ENCODE measurements around the gene TMEM238L. TPM values are rescaled to one million over a fixed set of nuclear protein-coding genes. Genes with fewer than 3 reads are reported as not detected.

TMEM238L gene
- total RNA-seq, 2 donors from 2014 or later = not detected

DNA sequence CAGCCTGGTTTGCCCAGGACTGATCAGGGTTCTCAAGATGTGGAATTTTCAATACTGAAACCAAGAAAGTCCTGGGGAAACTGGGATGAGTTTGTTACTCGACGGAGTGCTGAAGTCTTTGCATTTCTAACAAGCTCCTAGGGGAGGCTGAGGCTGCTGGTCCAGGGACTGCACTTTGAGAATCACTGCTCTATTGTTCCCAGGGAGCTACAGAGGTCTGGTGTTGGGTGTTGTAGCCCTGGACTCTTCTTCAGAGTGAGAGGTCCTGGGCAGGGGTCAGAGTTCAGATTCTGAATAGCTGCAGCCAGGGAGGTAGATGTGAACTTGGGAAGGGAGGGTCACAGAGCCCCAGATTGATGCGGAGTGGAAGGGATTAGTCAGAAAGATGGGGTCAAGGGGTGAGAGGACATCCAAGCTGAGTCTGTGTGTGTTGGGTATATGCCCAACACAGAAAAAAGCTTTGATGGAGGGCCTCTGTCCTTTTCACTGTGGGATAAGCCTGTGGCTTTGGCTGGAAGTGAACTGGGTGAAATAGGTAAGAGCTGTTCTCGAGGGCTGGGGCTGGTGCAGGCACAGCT, 14.1 kb downstream of the TMEM238L start:
- TF ChIP-seq, protein P1, sequence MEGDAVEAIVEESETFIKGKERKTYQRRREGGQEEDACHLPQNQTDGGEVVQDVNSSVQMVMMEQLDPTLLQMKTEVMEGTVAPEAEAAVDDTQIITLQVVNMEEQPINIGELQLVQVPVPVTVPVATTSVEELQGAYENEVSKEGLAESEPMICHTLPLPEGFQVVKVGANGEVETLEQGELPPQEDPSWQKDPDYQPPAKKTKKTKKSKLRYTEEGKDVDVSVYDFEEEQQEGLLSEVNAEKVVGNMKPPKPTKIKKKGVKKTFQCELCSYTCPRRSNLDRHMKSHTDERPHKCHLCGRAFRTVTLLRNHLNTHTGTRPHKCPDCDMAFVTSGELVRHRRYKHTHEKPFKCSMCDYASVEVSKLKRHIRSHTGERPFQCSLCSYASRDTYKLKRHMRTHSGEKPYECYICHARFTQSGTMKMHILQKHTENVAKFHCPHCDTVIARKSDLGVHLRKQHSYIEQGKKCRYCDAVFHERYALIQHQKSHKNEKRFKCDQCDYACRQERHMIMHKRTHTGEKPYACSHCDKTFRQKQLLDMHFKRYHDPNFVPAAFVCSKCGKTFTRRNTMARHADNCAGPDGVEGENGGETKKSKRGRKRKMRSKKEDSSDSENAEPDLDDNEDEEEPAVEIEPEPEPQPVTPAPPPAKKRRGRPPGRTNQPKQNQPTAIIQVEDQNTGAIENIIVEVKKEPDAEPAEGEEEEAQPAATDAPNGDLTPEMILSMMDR (IDR thresholded peaks at IDR 0.05) = no peak
- Histone ChIP-seq H3K27ac (no peak overlapping the region), H3K4me1 (no peaks in the 10 kb centered on the region), H3K9me3 (no peaks in the 10 kb centered on the region), H3K27me3 (no peaks in the 10 kb centered on the region), H3K36me3 (no peaks in the 10 kb centered on the region), H3K4me3 (no peak overlapping the region)
- DNase-seq (ENCODE audit: low spot score) = no peak

DNA sequence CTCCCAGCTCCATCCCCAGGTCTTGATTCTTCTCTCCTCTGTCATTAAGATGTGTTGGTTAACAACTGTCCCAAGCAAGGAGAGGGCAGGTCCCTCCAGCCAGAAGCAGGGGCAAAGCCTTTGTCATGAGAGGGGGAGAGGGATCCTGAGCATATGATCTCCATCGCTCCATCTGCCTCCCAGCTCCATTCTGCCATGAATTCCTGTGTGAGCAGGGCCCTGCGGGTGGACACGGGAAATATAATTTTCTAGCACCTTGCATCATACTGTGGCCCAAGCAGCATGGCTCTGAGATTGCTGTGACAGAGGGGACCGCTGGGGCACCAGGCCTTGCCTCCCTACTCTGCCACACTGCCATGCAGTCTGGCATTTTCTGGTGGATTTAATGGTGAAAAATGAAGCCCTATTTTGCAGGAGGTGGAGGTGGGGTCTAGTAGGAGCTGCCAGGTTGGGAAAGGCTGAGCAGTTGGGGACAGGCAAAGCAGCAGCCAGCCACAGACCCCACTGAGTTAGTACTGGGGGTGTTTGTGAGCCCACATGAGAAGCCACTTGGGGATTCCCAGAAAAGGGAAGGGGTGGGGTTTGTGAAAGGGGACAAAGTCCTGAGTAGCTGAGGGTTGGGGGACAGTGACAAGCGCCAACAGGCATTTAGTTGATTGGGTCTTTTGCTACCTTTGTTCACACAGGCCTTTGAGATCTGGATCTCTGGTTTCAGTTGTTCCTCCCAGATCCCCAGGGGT, 16.4 kb downstream of the TMEM238L start:
- Histone ChIP-seq H3K4me3 (no peak overlapping the region), H3K9me3 (peaks cover 0 to 8% of the 10 kb centered on the region in 2 donors), H3K4me1 (no peaks in the 10 kb centered on the region), H3K27me3 (no peaks in the 10 kb centered on the region), H3K36me3 (no peaks in the 10 kb centered on the region), H3K27ac (no peak overlapping the region)
- DNase-seq (ENCODE audit: low spot score) = no peak
- TF ChIP-seq, protein P1 (IDR thresholded peaks at IDR 0.05) = no peak

DNA sequence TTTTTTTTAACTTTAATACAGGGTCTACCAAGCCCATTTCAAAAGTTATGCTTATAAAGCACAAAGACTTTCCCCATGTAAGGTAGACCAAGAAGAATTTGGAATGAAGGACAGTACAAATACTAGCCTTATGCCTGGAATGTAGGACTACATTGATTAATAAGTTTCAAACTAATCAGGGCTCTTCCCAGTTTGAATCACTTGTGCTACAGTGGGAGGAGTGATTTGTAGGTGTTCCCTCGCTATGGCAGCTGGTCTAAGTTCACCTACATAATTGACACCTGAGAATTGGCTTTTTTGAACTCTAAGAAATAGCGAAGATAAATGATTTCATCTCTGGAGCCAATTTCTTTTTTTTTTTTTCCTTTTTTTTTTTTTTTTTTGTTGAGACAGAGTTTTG, 18.6 kb downstream of the TMEM238L start:
- no peak for DNase-seq (ENCODE audit: low spot score)
- no peaks in the 10 kb centered on the region for H3K4me1 ChIP-seq
- H3K27ac ChIP-seq = no peak overlapping the region
- H3K36me3 ChIP-seq = no peaks in the 10 kb centered on the region
- no peak overlapping the region for H3K4me3 ChIP-seq
- TF ChIP-seq, protein P1 (IDR thresholded peaks at IDR 0.05) = no peak
- H3K27me3 ChIP-seq = no peaks in the 10 kb centered on the region
- peaks cover 0 to 9% of the 10 kb centered on the region in 2 donors for H3K9me3 ChIP-seq

DNA sequence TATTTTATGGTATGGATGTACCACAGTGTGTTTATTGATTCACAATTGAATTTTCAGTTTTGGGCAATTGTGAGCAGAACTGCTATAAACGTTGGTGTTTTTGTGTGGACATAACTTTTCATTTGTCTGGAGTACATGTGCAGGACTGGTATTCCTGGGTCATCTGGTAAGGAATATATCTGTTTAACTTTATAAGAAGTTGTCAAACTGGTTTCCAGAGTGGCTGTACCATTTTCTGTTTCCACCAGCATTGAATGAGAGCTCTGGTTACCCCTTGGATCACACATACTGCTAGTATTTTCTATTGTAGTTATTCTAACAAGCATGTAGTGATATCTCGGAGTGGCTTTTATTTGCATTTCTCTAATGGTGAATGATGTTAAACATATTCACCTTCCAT, 24.3 kb downstream of the TMEM238L start:
- Histone ChIP-seq H3K4me3 (no peak overlapping the region), H3K9me3 (peaks cover 0 to 9% of the 10 kb centered on the region in 2 donors), H3K36me3 (no peaks in the 10 kb centered on the region), H3K4me1 (no peaks in the 10 kb centered on the region), H3K27me3 (no peaks in the 10 kb centered on the region), H3K27ac (no peak overlapping the region)
- DNase-seq (ENCODE audit: low spot score) = no peak
- TF ChIP-seq, protein P1 (IDR thresholded peaks at IDR 0.05) = no peak

DNA sequence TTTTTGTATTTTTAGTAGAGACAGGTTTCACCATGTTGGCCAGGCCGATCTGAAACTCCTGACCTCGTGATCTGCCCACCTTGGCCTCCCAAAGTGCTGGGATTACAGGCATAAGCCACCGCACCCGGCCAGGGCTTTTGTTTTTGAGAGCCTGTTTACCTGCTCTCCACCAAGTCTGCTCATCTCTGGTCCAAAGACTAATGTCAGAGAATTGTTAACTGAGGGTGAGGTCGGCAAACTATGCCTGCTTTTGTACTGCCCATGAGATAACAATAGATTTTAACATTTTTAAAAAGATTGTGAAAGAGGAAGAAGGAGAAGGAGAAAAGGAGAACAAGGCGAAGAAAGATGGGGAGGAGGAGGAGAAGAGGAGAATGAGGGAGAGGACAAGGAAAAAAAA, 26.0 kb downstream of the TMEM238L start:
- Histone ChIP-seq H3K36me3 (no peaks in the 10 kb centered on the region), H3K27ac (no peak overlapping the region), H3K4me3 (no peak overlapping the region), H3K4me1 (no peaks in the 10 kb centered on the region), H3K27me3 (no peaks in the 10 kb centered on the region), H3K9me3 (peaks cover 0 to 5% of the 10 kb centered on the region in 2 donors)
- TF ChIP-seq, protein P1 (IDR thresholded peaks at IDR 0.05) = no peak
- no peak for DNase-seq (ENCODE audit: low spot score)
